ENCODE data around the gene TMEM108.
A peak's percentile ranks its signal among the peaks of the same experiment; 100 is the strongest.

Gene TMEM108

DNA sequence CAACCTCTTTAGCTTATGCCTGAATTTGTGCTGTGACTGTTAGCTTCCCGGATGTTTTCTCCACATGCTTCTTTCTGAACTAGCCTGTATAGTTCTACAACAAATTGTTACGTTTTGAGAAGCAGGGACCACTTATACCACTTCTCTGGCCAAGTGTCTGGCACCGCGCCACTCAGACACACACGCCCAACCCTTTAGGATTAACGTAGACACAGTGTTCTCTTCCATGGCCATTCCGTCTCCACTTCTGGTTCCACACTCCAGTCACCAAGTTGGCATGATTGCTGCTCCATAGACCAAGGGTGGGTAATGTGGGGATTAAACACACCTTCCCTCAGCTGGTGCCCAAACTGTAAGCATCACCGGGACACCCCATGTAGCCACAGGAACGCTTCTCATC is 755 bp upstream of the TMEM108 start (continued):
- TF ChIP-seq CSDC2 (CRISPR knock-in tag; IDR thresholded peaks at IDR 0.05), result no peak
- TF ChIP-seq, protein P1, sequence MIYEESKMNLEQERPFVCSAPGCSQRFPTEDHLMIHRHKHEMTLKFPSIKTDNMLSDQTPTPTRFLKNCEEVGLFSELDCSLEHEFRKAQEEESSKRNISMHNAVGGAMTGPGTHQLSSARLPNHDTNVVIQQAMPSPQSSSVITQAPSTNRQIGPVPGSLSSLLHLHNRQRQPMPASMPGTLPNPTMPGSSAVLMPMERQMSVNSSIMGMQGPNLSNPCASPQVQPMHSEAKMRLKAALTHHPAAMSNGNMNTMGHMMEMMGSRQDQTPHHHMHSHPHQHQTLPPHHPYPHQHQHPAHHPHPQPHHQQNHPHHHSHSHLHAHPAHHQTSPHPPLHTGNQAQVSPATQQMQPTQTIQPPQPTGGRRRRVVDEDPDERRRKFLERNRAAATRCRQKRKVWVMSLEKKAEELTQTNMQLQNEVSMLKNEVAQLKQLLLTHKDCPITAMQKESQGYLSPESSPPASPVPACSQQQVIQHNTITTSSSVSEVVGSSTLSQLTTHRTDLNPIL (CRISPR knock-in tag; IDR thresholded peaks at IDR 0.05; ENCODE audit: low read depth), result no peak
- TF ChIP-seq, protein P2, sequence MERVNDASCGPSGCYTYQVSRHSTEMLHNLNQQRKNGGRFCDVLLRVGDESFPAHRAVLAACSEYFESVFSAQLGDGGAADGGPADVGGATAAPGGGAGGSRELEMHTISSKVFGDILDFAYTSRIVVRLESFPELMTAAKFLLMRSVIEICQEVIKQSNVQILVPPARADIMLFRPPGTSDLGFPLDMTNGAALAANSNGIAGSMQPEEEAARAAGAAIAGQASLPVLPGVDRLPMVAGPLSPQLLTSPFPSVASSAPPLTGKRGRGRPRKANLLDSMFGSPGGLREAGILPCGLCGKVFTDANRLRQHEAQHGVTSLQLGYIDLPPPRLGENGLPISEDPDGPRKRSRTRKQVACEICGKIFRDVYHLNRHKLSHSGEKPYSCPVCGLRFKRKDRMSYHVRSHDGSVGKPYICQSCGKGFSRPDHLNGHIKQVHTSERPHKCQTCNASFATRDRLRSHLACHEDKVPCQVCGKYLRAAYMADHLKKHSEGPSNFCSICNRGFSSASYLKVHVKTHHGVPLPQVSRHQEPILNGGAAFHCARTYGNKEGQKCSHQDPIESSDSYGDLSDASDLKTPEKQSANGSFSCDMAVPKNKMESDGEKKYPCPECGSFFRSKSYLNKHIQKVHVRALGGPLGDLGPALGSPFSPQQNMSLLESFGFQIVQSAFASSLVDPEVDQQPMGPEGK (CRISPR knock-in tag; IDR thresholded peaks at IDR 0.05; ENCODE audit: borderline replicate concordance), result no peak
- no peak for TF ChIP-seq ESRRG (CRISPR knock-in tag; IDR thresholded peaks at IDR 0.05)
- TF ChIP-seq OSR1 (CRISPR knock-in tag; IDR thresholded peaks at IDR 0.05), result no peak
- TF ChIP-seq ARNTL (CRISPR knock-in tag; IDR thresholded peaks at IDR 0.05; ENCODE audit: borderline replicate concordance, low read depth), result no peak
- TF ChIP-seq, protein P3, sequence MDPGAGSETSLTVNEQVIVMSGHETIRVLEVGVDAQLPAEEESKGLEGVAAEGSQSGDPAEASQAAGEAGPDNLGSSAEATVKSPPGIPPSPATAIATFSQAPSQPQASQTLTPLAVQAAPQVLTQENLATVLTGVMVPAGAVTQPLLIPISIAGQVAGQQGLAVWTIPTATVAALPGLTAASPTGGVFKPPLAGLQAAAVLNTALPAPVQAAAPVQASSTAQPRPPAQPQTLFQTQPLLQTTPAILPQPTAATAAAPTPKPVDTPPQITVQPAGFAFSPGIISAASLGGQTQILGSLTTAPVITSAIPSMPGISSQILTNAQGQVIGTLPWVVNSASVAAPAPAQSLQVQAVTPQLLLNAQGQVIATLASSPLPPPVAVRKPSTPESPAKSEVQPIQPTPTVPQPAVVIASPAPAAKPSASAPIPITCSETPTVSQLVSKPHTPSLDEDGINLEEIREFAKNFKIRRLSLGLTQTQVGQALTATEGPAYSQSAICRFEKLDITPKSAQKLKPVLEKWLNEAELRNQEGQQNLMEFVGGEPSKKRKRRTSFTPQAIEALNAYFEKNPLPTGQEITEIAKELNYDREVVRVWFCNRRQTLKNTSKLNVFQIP (CRISPR knock-in tag; IDR thresholded peaks at IDR 0.05; ENCODE audit: borderline replicate concordance, low read depth), result no peak
- no peak for TF ChIP-seq SNAI2 (CRISPR knock-in tag; IDR thresholded peaks at IDR 0.05)

DNA sequence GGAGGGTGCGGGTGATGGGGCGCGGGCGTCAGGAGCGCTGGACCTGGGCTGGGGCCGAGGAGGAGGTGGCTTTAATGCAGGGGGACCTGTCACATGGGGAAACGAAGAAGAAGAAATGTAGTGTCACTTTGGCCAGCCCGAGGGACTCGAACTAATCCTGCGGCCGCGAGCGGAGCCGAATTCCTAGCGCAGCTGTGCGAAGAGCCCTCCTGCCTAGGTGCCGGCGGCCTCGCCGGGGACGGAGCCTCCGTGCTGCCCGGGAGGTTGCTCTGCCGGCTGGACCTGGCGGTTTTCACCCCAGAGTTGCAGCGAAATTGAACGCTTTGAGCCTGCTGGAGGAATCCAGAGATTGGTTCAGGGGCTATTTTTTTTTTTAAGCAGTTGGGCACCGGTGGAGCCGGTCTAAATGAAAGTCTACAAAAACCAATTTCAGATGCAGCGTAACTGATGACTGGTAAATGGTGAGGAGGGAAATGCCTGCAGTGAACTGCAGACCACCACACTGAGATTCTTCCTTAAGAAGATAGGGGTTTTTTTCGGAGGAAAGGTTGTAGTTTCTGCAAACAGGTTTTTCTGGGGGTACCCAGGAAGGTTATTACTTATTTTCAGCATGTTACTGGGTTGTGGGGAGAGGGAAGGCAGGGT is 662 bp downstream of the TMEM108 start:
- TF ChIP-seq, protein P4, sequence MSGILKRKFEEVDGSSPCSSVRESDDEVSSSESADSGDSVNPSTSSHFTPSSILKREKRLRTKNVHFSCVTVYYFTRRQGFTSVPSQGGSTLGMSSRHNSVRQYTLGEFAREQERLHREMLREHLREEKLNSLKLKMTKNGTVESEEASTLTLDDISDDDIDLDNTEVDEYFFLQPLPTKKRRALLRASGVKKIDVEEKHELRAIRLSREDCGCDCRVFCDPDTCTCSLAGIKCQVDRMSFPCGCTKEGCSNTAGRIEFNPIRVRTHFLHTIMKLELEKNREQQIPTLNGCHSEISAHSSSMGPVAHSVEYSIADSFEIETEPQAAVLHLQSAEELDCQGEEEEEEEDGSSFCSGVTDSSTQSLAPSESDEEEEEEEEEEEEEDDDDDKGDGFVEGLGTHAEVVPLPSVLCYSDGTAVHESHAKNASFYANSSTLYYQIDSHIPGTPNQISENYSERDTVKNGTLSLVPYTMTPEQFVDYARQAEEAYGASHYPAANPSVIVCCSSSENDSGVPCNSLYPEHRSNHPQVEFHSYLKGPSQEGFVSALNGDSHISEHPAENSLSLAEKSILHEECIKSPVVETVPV (CRISPR knock-in tag; IDR thresholded peaks at IDR 0.05), result no peak
- TF ChIP-seq CSDC2 (CRISPR knock-in tag; IDR thresholded peaks at IDR 0.05) (no peak), TCF4 (CRISPR knock-in tag; IDR thresholded peaks at IDR 0.05; ENCODE audit: borderline replicate concordance) (no peak), ISL1 (CRISPR knock-in tag; IDR thresholded peaks at IDR 0.05) (no peak), SNAI2 (CRISPR knock-in tag; IDR thresholded peaks at IDR 0.05) (no peak), ESRRG (CRISPR knock-in tag; IDR thresholded peaks at IDR 0.05) (no peak), ZC3H10 (CRISPR knock-in tag; IDR thresholded peaks at IDR 0.05) (no peak), GLIS3 (CRISPR knock-in tag; IDR thresholded peaks at IDR 0.05) (no peak), OSR1 (CRISPR knock-in tag; IDR thresholded peaks at IDR 0.05) (no peak), ZFP30 (CRISPR knock-in tag; IDR thresholded peaks at IDR 0.05) (no peak), ZNF565 (CRISPR knock-in tag; conservative IDR thresholded peaks at IDR 0.05; ENCODE audit: low read depth) (no peak), RARB (CRISPR knock-in tag; IDR thresholded peaks at IDR 0.05) (no peak), BACH2 (CRISPR knock-in tag; IDR thresholded peaks at IDR 0.05; ENCODE audit: borderline replicate concordance) (no peak)
- TF ChIP-seq, protein P3 (CRISPR knock-in tag; IDR thresholded peaks at IDR 0.05; ENCODE audit: borderline replicate concordance, low read depth), result no peak
- TF ChIP-seq, protein P5, sequence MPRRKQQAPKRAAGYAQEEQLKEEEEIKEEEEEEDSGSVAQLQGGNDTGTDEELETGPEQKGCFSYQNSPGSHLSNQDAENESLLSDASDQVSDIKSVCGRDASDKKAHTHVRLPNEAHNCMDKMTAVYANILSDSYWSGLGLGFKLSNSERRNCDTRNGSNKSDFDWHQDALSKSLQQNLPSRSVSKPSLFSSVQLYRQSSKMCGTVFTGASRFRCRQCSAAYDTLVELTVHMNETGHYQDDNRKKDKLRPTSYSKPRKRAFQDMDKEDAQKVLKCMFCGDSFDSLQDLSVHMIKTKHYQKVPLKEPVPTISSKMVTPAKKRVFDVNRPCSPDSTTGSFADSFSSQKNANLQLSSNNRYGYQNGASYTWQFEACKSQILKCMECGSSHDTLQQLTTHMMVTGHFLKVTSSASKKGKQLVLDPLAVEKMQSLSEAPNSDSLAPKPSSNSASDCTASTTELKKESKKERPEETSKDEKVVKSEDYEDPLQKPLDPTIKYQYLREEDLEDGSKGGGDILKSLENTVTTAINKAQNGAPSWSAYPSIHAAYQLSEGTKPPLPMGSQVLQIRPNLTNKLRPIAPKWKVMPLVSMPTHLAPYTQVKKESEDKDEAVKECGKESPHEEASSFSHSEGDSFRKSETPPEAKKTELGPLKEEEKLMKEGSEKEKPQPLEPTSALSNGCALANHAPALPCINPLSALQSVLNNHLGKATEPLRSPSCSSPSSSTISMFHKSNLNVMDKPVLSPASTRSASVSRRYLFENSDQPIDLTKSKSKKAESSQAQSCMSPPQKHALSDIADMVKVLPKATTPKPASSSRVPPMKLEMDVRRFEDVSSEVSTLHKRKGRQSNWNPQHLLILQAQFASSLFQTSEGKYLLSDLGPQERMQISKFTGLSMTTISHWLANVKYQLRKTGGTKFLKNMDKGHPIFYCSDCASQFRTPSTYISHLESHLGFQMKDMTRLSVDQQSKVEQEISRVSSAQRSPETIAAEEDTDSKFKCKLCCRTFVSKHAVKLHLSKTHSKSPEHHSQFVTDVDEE (CRISPR knock-in tag; IDR thresholded peaks at IDR 0.05), result no peak
- TF ChIP-seq, protein P1 (CRISPR knock-in tag; IDR thresholded peaks at IDR 0.05; ENCODE audit: low read depth), result no peak
- TF ChIP-seq, protein P2 (CRISPR knock-in tag; IDR thresholded peaks at IDR 0.05; ENCODE audit: borderline replicate concordance), result no peak
- peak; percentile 58 for ATAC-seq
